ENCODE results near the gene GTF3A.

DNA sequence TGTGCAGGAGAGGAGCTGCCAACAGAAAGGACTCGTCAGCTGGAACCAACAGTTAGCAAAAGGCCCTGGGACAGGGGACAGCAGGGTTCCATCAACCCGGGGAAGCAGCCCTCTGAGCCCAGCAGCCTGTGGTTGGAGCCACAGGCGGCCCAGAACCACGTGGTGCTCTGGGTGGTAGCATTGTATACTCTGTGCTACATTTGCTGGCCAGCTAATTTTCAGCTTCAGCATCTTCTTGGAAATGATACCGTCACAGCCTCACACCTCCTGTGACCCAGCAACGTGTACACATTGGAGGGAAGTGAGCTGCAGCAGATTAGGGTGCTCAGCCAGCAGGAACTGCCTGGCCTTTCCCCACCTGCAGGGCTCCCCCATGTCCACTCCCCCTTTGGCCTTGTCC is 39.1 kb downstream of the GTF3A start:
- TF ChIP-seq POLR2A (IDR thresholded peaks at IDR 0.05): no peak
- TF ChIP-seq, protein P1, sequence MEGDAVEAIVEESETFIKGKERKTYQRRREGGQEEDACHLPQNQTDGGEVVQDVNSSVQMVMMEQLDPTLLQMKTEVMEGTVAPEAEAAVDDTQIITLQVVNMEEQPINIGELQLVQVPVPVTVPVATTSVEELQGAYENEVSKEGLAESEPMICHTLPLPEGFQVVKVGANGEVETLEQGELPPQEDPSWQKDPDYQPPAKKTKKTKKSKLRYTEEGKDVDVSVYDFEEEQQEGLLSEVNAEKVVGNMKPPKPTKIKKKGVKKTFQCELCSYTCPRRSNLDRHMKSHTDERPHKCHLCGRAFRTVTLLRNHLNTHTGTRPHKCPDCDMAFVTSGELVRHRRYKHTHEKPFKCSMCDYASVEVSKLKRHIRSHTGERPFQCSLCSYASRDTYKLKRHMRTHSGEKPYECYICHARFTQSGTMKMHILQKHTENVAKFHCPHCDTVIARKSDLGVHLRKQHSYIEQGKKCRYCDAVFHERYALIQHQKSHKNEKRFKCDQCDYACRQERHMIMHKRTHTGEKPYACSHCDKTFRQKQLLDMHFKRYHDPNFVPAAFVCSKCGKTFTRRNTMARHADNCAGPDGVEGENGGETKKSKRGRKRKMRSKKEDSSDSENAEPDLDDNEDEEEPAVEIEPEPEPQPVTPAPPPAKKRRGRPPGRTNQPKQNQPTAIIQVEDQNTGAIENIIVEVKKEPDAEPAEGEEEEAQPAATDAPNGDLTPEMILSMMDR (IDR thresholded peaks at IDR 0.05): no peak
